Endothelial cell of umbilical vein (primary cell): ENCODE results near the gene SDHB. TPM values are rescaled to one million over a fixed set of nuclear protein-coding genes. Genes with fewer than 3 reads are reported as not detected.

Experiments
- BruUV-seq: library from RNA; stranded (reverse); fragments of 400-500 nt; replicated peaks from 2 replicates; lab custom pipeline; 2021; lab: Mats Ljungman, UMichigan
- CTCF ChIA-PET: fragments of 300-600, 350-600 bp; sonication (Branson Sonifier 250); formaldehyde crosslinking; loops from one replicate; lab custom pipeline; 2021; ENCODE audit warnings: antibody characterized with exemption, inconsistent platforms; lab: Charles Lee
- POLR2A ChIA-PET: fragments of 300-600, 350-600 bp; sonication (Branson Sonifier 250); formaldehyde crosslinking; loops from one replicate; lab custom pipeline; 2021; ENCODE audit warnings: antibody characterized with exemption, inconsistent platforms; lab: Charles Lee
- DNase-seq: peaks from one replicate; pipeline ENCODE4 v3.0.0-alpha.2; 2011; ENCODE audit warnings: low read depth, low spot score
- FAIRE-seq: peaks from 2 replicates; lab custom pipeline; 2011; peaks lifted over from hg19 to GRCh38; lab: Jason Lieb, UNC
- H2AFZ ChIP-seq: 2 replicates; pipeline ENCODE4 v1.6.0; 2012; ENCODE audit warnings: low read depth, low read length, control low read depth, inconsistent platforms
- H3K27ac ChIP-seq: 2 replicates; pipeline ENCODE4 v1.5.1; 2011; ENCODE audit warnings: low read depth, mild to moderate bottlenecking, control low read depth, low read length, moderate library complexity; ENCODE audit not compliant: insufficient read depth
- H3K27me3 ChIP-seq, 2 experiments: 2 replicates each; pipeline versions ENCODE4 v1.6.0 to v1.6.1; 2011; ENCODE audit warnings: low read length in 2 of 2, mixed read lengths in 1 of 2; ENCODE audit not compliant: control insufficient read depth in 2 of 2, insufficient read depth in 2 of 2
- H3K36me3 ChIP-seq, 2 experiments: 2 replicates in 1 of 2; 3 replicates in 1 of 2; pipeline ENCODE4 v1.5.1; 2011; ENCODE audit warnings: low read length in 2 of 2, mild to moderate bottlenecking in 1 of 2, moderate library complexity in 1 of 2; ENCODE audit not compliant: control insufficient read depth in 2 of 2, insufficient read depth in 2 of 2; ENCODE audit errors: extremely low read depth in 1 of 2
- H3K4me1 ChIP-seq: 3 replicates; pipeline ENCODE4 v1.5.1; 2011; ENCODE audit warnings: mild to moderate bottlenecking, low read length; ENCODE audit not compliant: control insufficient read depth, insufficient read depth; ENCODE audit errors: extremely low read depth
- H3K4me2 ChIP-seq: 2 replicates; pipeline ENCODE4 v1.6.1; 2011; ENCODE audit warnings: low read length, control low read depth, mixed read lengths; ENCODE audit not compliant: insufficient read depth
- H3K4me3 ChIP-seq, 3 experiments: fragments of 200-600 bp in 1 of 3; sonication (generic), shearing (Covaris generic) in 1 of 3; replicated peaks in 1 of 3; 2 replicates each; pipeline ENCODE4 v1.5.1; 2011 to 2016; ENCODE audit warnings: control low read depth in 3 of 3, low read length in 3 of 3, mild to moderate bottlenecking in 2 of 3, inconsistent platforms in 1 of 3, low read depth in 1 of 3, moderate library complexity in 1 of 3; ENCODE audit not compliant: insufficient read depth in 1 of 3
- H3K79me2 ChIP-seq: 2 replicates; pipeline ENCODE4 v1.6.0; 2012; ENCODE audit warnings: low read length, inconsistent platforms; ENCODE audit not compliant: control insufficient read depth, insufficient read depth
- H3K9ac ChIP-seq: replicated peaks from 2 replicates; pipeline ENCODE3; 2011; ENCODE audit warnings: low read length, control low read depth; ENCODE audit not compliant: insufficient read depth; ENCODE audit errors: extremely low read depth
- H3K9me1 ChIP-seq: replicated peaks from 3 replicates; pipeline ENCODE4 v1.6.0; 2011; ENCODE audit warnings: mild to moderate bottlenecking, low read length; ENCODE audit not compliant: control insufficient read depth, insufficient read depth; ENCODE audit errors: extremely low read depth
- H3K9me3 ChIP-seq: replicated peaks from 2 replicates; pipeline ENCODE4 v1.5.1; 2012; ENCODE audit warnings: low read length, inconsistent platforms; ENCODE audit not compliant: control insufficient read depth, insufficient read depth
- H4K20me1 ChIP-seq: replicated peaks from 2 replicates; pipeline ENCODE3; 2011; ENCODE audit warnings: mild to moderate bottlenecking, low read length; ENCODE audit not compliant: control insufficient read depth, insufficient read depth; ENCODE audit errors: extremely low read depth
- CTCF ChIP-seq, 2 donors: IDR thresholded peaks; 1 replicate in 1 of 2; 2 replicates in 1 of 2; pipeline ENCODE4 v1.5.1; 2011; ENCODE audit warnings: low read length in 2 of 2, mild to moderate bottlenecking in 2 of 2, moderate library complexity in 2 of 2, control low read depth in 1 of 2, inconsistent platforms in 1 of 2, low read depth in 1 of 2; ENCODE audit not compliant: insufficient read depth in 1 of 2; ENCODE audit errors: extremely low read depth in 1 of 2
- FOS ChIP-seq: IDR thresholded peaks from 2 replicates; pipeline ENCODE4 v1.6.1; 2011; ENCODE audit warnings: mild to moderate bottlenecking, low read length, moderate library complexity, borderline replicate concordance; ENCODE audit not compliant: insufficient read depth
- JUN ChIP-seq: IDR thresholded peaks from 2 replicates; pipeline ENCODE4 v1.6.1; 2011; ENCODE audit warnings: borderline replicate concordance, low read depth; ENCODE audit not compliant: insufficient read length, insufficient read depth
- MAX ChIP-seq: IDR thresholded peaks from 2 replicates; pipeline ENCODE4 v1.6.1; 2011; ENCODE audit not compliant: insufficient read depth, insufficient read length
- MYC ChIP-seq: IDR thresholded peaks from one replicate; pipeline ENCODE4 v1.6.1; 2011; ENCODE audit warnings: mild to moderate bottlenecking, low read depth, low read length
- POLR2A ChIP-seq: IDR thresholded peaks from 2 replicates; pipeline ENCODE4 v1.6.1; 2012; ENCODE audit warnings: low read depth, mild to moderate bottlenecking, control low read depth, low read length
- POLR2AphosphoS5 ChIP-seq: IDR thresholded peaks from 2 replicates; pipeline ENCODE4 v1.6.1; 2012; ENCODE audit warnings: low read depth, mild to moderate bottlenecking, control low read depth, low read length, moderate library complexity; ENCODE audit not compliant: insufficient read depth
- dilution Hi-C: fragments of 300-500 bp; cut with MboI; formaldehyde crosslinking; loops from one replicate; pipeline ENCODE4 v1.15.0; 2019; ENCODE audit warnings: low sequenced_read_pairs; ENCODE audit not compliant: extremely low pct_ligation_motif_present
- intact Hi-C: fragments of 100-400 bp; cut with micrococcal nuclease; formaldehyde crosslinking; loops from one replicate; pipeline ENCODE4 v1.10.0; 2022
- polyA plus RNA-seq, 4 experiments: library from polyadenylated mRNA; depleted of rRNA in 3 of 4; stranded (reverse) in 3 of 4; unstranded in 1 of 4; fragments of >200 nt; gene quantifications; 2 replicates each; pipeline versions ENCODE4 v1.2.1 to v1.2.3, GENCODE V29; 2011 to 2012; ENCODE audit warnings: missing spikeins in 1 of 4
- total RNA-seq: library from RNA; stranded (reverse); gene quantifications from 2 replicates; pipeline ENCODE4 v1.2.3, GENCODE V29; 2021

The SDHB gene
- total and polyA plus RNA-seq, 2 donors (not counting 3 experiments of a cell fraction or from before 2014, with no cell fraction given) = 96.2 to 98.1 TPM

- Histone ChIP-seq H3K4me2 (no peak overlapping the region), H3K36me3 (peaks cover 0 to 21% of the 10 kb centered on the region in 2 experiments), H3K9me3 (no peaks in the 10 kb centered on the region), H3K79me2 (no peaks in the 10 kb centered on the region), H3K9me1 (no peaks in the 10 kb centered on the region), H3K27me3 (no peaks in the 10 kb centered on the region), H3K4me3 (no peak overlapping the region), H3K27ac (no peak overlapping the region), H3K9ac (no peak overlapping the region), H2AFZ (no peak overlapping the region), H4K20me1 (no peaks in the 10 kb centered on the region), H3K4me1 (no peaks in the 10 kb centered on the region)
- BruUV-seq = no TSS peak
- dilution Hi-C loops (no loop called here), intact Hi-C loops (no loop called here)
- FAIRE-seq (no peak), DNase-seq (no peak)
- POLR2A ChIA-PET = no interaction called here
- CTCF ChIA-PET = no interaction called here
- TF ChIP-seq JUN (no peak), POLR2AphosphoS5 (no peak), MYC (no peak), MAX (no peak), FOS (no peak), CTCF (IDR thresholded peaks at IDR 0.05; ENCODE audit: extremely low read depth in 1 of 2, insufficient read depth in 1 of 2, low read depth in 1 of 2, low read length in 2 of 2) (no peak), POLR2A (no peak)
These were observed 61.7 kb downstream of the SDHB start for GRCh38 chr1:16992102-16992501.
